SHP77 (cell line): ENCODE results near the gene HS6ST3.

Source experiments
- DNase-seq, 2 experiments: peaks; one replicate each; lab custom pipeline; 2025; lab: John Stamatoyannopoulos, UW

HS6ST3 gene

DNA sequence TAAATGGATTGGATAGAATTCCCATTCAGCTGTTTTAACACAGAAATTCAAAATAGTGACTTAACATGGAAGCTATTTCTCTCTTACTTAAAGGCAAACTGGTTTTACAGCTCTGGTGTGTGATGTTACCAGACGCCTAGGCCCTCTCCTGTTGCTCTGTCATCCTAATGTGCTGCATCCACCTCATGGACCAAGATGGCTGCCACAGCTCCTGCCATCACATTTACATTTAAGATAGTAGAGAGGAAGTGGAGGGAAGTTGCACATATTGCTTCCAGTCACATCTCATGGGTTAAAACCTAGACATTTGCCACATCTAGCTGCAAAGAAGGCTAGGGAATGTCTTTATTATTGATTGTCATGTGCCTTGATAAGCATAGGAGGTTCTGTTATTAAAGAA, 746.8 kb downstream of the HS6ST3 start:
- no peak for DNase-seq

DNA sequence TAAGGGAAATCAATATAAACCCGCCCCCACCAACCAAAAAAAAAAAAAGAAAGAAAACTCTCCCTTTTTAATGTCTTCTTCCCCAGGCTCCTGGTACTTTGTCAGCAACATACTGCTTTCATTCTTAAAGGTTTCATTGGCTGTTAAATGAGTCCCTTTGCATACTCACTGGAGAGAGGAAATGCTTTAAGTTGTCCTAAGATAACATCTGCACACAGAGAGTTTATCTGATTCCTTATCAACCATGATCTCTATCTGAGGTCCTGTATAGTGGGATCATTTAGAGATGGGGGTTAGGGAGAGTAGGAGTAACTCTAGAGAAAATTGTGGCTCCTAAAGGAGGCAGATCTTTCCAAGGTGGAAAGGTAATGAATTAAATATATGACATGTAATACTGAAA, 747.9 kb downstream of the HS6ST3 start:
- DNase-seq, result no peak

DNA sequence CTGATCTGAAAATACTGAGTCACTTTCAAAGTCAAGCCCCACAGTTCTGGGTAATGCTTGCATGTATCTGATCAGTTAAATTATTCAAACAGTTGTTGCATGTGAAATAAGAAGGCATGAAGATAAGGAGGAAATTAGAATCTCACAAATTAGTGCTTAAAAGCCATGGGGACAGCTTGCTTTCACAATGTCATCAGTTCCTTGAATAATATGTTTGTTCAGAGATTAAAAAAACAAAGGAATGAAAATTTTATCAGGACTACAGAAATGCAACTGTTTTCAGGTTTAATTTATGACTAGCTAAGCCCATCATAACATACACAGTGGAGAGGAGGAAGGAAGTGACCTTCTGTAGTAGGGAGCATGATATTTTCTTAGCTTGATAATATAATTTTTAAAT, 754.3 kb downstream of the HS6ST3 start:
- no peak for DNase-seq

DNA sequence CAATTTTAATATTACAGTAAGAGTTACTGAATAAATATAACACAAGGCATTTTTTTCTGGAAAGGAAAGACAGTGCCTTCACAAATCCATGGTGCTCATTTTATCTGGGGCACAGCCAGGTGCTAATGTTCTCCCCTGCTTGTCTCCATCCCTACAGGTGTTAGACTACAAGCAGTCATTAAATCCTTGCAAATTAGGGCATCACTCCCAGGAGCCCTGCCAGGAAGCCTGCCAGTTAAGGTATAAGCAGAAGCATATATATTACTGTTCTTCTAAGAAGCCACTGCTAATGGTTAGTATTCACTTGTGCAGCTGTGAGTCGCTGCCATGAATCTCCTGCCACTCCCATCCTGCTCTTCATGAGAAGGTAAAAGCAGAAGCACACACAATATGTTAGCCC, 754.7 kb downstream of the HS6ST3 start:
- no peak for DNase-seq

DNA sequence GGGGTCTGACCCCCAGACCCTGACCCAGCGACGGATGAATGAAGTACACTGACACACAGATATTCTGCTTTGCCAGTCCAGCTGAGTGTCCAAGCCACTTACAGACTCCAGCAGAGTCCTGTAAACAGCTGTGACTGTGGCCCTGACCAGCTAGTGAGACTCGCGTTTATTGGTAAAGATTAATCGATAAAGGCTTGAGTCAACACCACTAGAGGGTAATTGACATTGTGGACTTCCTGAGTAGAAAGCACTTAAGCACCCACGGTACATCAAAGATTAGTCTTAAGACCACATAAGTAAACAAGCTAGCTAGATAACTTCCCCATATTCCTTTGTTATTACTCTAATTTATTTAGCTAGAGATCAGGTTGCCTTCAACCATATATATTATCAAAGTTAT, 758.4 kb downstream of the HS6ST3 start:
- no peak for DNase-seq

DNA sequence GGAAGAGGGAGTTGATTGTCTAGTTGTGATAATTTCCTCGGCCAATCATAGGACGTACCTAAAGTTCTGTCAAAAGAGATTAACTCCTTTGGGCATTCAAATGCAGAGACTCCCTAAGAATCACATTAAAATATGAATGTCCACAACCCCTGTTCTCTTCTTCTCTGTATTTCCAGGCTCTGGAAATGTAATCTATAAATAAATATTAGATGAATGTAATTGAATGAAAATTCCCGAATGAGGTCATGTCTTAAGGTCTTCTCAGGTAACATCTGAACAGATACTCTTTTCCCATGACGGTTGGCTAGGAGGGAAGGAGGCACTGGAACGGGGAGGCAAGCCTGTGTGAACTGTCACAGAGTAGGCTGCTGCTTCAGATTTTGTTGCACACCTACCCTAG, 759.2 kb downstream of the HS6ST3 start:
- no peak for DNase-seq

DNA sequence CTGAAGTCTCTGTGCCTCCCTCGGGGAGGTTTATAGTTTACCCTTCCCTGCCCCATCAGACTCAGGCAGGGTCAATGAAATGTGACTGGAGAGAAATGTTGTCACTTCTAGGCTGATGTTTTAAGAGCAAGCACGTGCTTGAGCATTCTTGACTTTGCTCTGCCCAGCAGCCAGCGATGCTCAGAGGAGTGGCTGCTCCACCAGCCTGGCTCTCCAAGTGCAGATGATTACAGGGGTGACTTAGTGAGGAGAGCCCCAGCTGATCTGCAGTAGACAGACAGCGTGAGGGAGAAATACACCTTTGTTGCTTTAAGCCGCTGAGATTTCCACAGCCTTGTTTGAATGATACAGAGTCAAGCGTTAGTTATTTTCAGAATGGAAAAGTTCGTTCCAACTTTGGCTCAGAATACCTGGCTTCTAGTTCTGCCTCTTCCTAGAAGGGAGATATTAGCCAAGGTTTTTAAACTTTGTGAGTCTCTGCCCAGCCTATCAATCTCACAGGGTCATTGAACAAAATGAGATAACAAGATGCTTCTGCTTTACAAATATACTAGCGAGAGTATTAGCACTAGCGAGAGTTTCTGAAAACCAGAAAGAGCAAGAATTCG, 760.7 kb downstream of the HS6ST3 start:
- no peak for DNase-seq

DNA sequence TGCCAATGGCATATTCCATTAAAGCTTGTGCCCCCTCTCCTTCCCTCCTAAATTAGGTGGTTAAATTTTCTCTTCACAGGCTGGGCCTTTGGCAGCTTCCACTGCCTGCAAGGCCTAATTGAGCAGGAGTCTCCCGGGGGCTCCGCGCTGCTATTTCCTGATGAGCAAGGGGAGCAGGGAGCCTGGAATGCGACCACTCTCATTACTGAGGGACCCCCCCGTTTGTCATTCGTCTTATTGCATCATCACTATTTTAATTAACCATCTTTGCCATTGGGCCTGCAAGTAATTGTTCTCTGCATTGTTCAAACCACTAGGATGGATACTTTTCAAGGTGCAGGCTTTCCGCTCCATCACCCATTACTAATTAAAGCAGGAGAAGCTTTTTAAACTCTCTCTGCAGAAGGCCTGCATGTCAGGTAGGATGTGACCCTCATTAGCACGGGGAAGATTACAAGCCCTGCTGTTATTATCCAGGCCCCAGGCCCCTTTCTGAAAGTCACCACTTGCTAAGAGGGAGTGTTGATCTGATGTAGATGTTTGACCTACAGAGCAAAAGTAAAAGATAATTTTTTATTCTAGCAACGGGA, 762.0 kb downstream of the HS6ST3 start:
- no peak for DNase-seq

DNA sequence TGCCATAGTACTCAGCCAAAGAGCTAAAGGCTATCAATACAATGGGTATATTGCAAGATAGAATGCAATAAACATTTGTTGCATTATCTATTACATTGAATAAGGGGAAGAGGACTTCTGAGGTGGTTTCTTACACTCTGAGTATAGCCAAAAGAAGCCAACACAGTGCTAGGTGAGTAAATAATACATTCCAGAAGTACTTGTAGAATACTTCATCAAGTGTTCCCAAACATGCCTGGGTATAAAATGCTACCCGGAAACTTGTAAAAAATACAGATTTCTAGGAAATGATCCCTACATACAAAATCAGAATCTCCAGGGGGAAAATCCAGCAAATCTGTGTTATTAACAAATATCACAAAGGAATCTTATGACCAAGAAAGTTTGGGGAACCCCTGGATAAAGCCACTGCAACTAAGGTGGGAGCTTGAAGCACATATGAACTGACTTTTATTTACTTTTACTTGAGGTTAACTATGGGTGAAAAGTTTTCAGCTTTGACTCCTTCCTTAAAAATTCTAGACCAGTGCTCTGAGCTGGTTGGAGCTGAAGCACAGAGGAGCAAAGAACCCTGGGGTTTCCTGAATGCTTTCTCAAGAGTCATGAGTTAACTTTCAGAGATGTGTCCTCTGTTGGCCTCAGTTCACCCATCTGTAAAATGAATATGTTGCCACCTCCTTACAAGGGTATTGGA, 768.4 kb downstream of the HS6ST3 start:
- DNase-seq, result no peak

DNA sequence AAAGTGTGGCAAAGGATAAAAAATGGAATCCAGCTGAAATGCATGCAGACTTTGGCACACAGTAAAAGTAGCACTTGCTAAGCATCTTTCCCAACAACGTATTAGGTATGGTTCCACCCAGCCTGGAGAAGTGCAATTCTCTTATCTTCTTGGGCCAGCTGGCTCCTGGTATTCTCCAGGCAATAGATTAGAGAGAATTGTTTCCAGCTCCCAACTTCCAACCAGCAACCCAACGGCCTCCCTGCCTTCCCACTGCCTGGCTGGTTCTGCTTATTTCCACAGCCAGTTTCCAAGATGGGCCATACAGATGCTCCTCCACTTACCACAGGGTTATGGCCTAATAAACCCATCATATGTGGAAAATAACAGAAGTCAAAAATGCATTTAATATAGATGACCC, 771.0 kb downstream of the HS6ST3 start:
- no peak for DNase-seq

DNA sequence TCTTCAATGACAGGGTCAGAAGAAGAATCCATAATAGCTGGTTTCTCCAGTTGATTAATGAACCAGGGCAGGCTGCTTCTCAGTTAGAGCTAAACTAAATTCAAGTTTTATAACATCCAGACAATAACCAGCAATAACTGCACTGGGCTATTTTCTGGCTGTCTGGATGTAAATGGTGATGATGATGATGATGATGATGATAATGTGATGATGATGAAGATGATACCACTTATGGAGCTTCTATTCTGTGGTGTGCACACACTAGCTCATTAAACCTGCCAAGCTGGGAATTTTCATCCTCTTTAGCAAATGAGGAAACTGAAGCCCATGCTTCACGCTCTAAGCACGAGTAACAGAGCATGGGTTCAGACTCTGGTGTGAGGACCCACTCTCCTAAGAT, 772.2 kb downstream of the HS6ST3 start:
- no peak for DNase-seq

DNA sequence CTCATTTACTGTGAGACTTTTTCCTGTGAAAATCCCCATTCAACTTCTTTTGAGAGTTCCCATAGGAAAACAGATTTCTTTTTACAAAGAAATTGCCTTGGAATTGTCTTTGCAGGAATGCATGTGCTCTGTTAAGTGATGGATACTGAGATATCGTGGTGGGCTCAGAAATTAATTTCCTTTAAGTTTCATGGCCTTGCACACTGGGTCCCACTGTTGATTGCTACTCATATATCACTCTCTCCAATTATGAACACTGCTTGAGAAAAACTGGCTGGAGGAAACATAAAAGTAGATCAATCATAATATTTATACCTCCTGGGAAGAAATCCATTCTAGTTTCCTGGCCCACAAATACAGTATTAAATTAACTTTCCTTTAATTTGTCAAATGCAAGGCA, 773.1 kb downstream of the HS6ST3 start:
- no peak for DNase-seq

DNA sequence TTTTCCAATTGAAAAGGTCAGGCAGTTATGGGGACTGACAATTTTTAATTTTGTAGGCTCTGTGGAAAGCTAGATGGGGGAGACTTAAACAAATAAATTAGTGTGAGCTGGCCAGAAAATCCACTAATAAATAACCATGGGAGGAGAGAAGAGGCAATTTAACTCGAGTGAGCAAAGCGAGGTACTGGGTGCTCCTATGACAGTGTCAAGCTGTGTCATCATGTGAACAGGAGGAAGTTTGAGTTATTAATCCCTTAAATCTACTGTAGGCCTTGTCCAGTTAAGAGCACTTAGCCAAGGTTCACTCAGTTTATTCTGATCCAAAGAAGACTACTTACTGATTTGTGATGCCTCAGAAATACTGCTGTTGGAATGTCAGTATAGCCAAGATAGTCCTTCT, 781.6 kb downstream of the HS6ST3 start:
- no peak for DNase-seq

DNA sequence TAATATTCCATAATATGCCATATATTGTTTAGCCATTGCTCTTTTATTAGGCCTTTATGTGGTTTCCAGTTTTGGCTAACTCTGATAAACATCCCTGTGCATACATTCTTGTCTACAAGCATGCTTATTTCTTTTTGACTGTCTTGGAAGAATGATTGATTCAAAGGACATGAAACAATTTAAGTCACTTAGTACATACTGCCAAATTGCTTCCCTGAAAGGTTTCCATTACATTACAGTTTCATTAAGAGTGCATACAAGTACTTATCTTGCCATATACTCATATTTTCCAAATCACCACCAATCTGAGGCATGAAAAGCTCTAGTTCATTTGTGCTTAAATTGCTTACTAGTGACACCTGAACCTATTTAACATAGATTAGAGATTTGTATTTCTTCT, 790.5 kb downstream of the HS6ST3 start:
- no peak for DNase-seq
